HCT116 (cell line): ENCODE measurements around the gene SH3RF2. TPM values are rescaled to one million over a fixed set of nuclear protein-coding genes. Genes with fewer than 3 reads are reported as not detected.

Experiments used
- ATAC-seq: fragments of 200-7000 bp; cut with Tn5 transposase; 2 replicates; pipeline ENCODE4 v1.9.1; 2020; ENCODE audit warnings: mild to moderate bottlenecking, moderate library complexity
- BruUV-seq: library from RNA; stranded (reverse); fragments of 400-500 nt; replicated peaks from 2 replicates; lab custom pipeline; 2021; lab: Mats Ljungman, UMichigan
- CTCF ChIA-PET: fragments of 300-600 bp; sonication (Branson Sonifier 250); formaldehyde crosslinking; loops from one replicate; lab custom pipeline; 2021; ENCODE audit warnings: antibody characterized with exemption; lab: Charles Lee
- POLR2A ChIA-PET: fragments of 300-600, 350-600 bp; sonication (Branson Sonifier 250); formaldehyde crosslinking; loops from one replicate; lab custom pipeline; 2021; ENCODE audit warnings: antibody characterized with exemption; lab: Charles Lee
- RAD21 ChIA-PET, 2 experiments: fragments of 300-600 bp; sonication (Branson Sonifier 250); formaldehyde crosslinking; loops; one replicate each; lab custom pipeline; 2023; ENCODE audit warnings: low total read pairs in 2 of 2; ENCODE audit not compliant: uncharacterized antibody in 2 of 2, unreplicated experiment in 2 of 2, low non-redundant PET in 1 of 2; lab: Charles Lee
- DNase-seq: peaks from one replicate; pipeline ENCODE4 v3.0.0-alpha.2; 2010; ENCODE audit warnings: low read depth, low spot score
- H2AFZ ChIP-seq: fragments of 200-600 bp; shearing (Covaris generic), sonication (generic); 2 replicates; pipeline ENCODE4 v1.6.1; 2017; ENCODE audit warnings: low read depth, mixed run types, mixed read lengths, antibody characterized with exemption, low read length; ENCODE audit not compliant: poor library complexity, severe bottlenecking
- H3K27ac ChIP-seq: 2 replicates; pipeline ENCODE4 v1.5.1; 2012; ENCODE audit warnings: low read depth, low read length
- H3K27me3 ChIP-seq: fragments of 200-600 bp; sonication (generic); 2 replicates; pipeline ENCODE4 v1.6.1; 2016; ENCODE audit warnings: mixed run types, low read length, mixed read lengths; ENCODE audit not compliant: insufficient read depth
- H3K36me3 ChIP-seq, 2 experiments: fragments of 200-500 bp in 1 of 2; fragments of 200-600 bp in 1 of 2; sonication (Bioruptor generic) in 1 of 2; sonication (generic) in 1 of 2; 2 replicates each; pipeline versions ENCODE4 v1.5.1 to v1.6.1; 2014 to 2016; ENCODE audit warnings: low read length in 2 of 2, inconsistent platforms in 1 of 2, mixed read lengths in 1 of 2, mixed run types in 1 of 2; ENCODE audit not compliant: insufficient read depth in 2 of 2, control insufficient read depth in 1 of 2
- H3K4me1 ChIP-seq, 2 experiments: fragments of 200-600 bp in 1 of 2; sonication (generic) in 1 of 2; 2 replicates each; pipeline versions ENCODE4 v1.5.1 to v1.6.1; 2012 to 2017; ENCODE audit warnings: low read length in 2 of 2, inconsistent platforms in 1 of 2, mild to moderate bottlenecking in 1 of 2, mixed read lengths in 1 of 2, mixed run types in 1 of 2, moderate library complexity in 1 of 2; ENCODE audit not compliant: insufficient read depth in 2 of 2, control insufficient read depth in 1 of 2
- H3K4me2 ChIP-seq: fragments of 200-600 bp; sonication (generic); 2 replicates; pipeline ENCODE4 v1.6.1; 2017; ENCODE audit warnings: mixed run types, low read length, mixed read lengths
- H3K4me3 ChIP-seq, 2 experiments: fragments of 200-600 bp in 1 of 2; sonication (generic) in 1 of 2; replicated peaks in 1 of 2; 2 replicates each; pipeline ENCODE4 v1.5.1; 2011 to 2016; ENCODE audit warnings: low read length in 2 of 2, control low read depth in 1 of 2, low read depth in 1 of 2, mild to moderate bottlenecking in 1 of 2, mixed read lengths in 1 of 2, mixed run types in 1 of 2
- H3K79me2 ChIP-seq: fragments of 200-600 bp; sonication (generic); 2 replicates; pipeline ENCODE4 v1.6.1; 2017; ENCODE audit warnings: mild to moderate bottlenecking, mixed run types, low read length, moderate library complexity, mixed read lengths; ENCODE audit not compliant: insufficient read depth
- H3K9ac ChIP-seq: fragments of 200-600 bp; sonication (generic); 2 replicates; pipeline ENCODE4 v1.6.1; 2016; ENCODE audit warnings: low read length, mixed read lengths
- H3K9me2 ChIP-seq: fragments of 200-600 bp; sonication (generic), shearing (Covaris generic); 2 replicates; pipeline ENCODE4 v1.6.1; 2017; ENCODE audit warnings: mixed run types, mild to moderate bottlenecking, moderate library complexity; ENCODE audit not compliant: insufficient read depth
- H3K9me3 ChIP-seq, 2 experiments: fragments of 200-500 bp in 1 of 2; fragments of 200-600 bp in 1 of 2; sonication (Bioruptor generic) in 1 of 2; sonication (generic) in 1 of 2; 2 replicates each; pipeline ENCODE4 v1.6.1; 2014 to 2017; ENCODE audit warnings: low read length in 2 of 2, mixed read lengths in 2 of 2, inconsistent platforms in 1 of 2, low read depth in 1 of 2, mild to moderate bottlenecking in 1 of 2, mixed run types in 1 of 2, moderate library complexity in 1 of 2; ENCODE audit not compliant: control insufficient read depth in 1 of 2, insufficient read depth in 1 of 2
- H4K20me1 ChIP-seq: fragments of 200-600 bp; sonication (generic), shearing (Covaris generic); 2 replicates; pipeline ENCODE4 v1.6.1; 2017; ENCODE audit warnings: mixed run types, mild to moderate bottlenecking, moderate library complexity; ENCODE audit not compliant: insufficient read depth
- ATF3 ChIP-seq: IDR thresholded peaks from 2 replicates; pipeline ENCODE4 v1.6.1; 2012
- CBX3 ChIP-seq: IDR thresholded peaks from 2 replicates; pipeline ENCODE4 v1.6.1; 2012; ENCODE audit warnings: low read depth
- CEBPB ChIP-seq: IDR thresholded peaks from 2 replicates; pipeline ENCODE4 v1.6.1; 2012; ENCODE audit warnings: low read depth
- EGR1 ChIP-seq: IDR thresholded peaks from 2 replicates; pipeline ENCODE4 v1.6.1; 2012; ENCODE audit warnings: low read depth
- ELF1 ChIP-seq: IDR thresholded peaks from 2 replicates; pipeline ENCODE4 v1.6.1; 2012; ENCODE audit warnings: low read depth, borderline replicate concordance
- EZH2 ChIP-seq: fragments of 200-600 bp; sonication (generic); IDR thresholded peaks from 2 replicates; pipeline ENCODE4 v1.6.1; 2017; ENCODE audit warnings: antibody characterized with exemption, mixed run types
- FOSL1 ChIP-seq: IDR thresholded peaks from 2 replicates; pipeline ENCODE4 v1.6.1; 2012; ENCODE audit warnings: low read depth
- JUND ChIP-seq: IDR thresholded peaks from 2 replicates; pipeline ENCODE4 v1.6.1; 2012
- MAX ChIP-seq: IDR thresholded peaks from 2 replicates; pipeline ENCODE4 v1.6.1; 2012
- POLR2A ChIP-seq: IDR thresholded peaks from 2 replicates; pipeline ENCODE4 v1.7.0; 2011; ENCODE audit warnings: borderline replicate concordance; ENCODE audit not compliant: insufficient read depth, insufficient read length; ENCODE audit errors: extremely low read depth
- POLR2AphosphoS5 ChIP-seq: IDR thresholded peaks from 2 replicates; pipeline ENCODE4 v1.6.1; 2011; ENCODE audit warnings: mild to moderate bottlenecking, low read depth, low read length, moderate library complexity
- SIN3A ChIP-seq: IDR thresholded peaks from 2 replicates; pipeline ENCODE4 v1.6.1; 2012; ENCODE audit warnings: low read depth
- SP1 ChIP-seq: IDR thresholded peaks from 2 replicates; pipeline ENCODE4 v1.6.1; 2012; ENCODE audit warnings: low read depth
- TCF7L2 ChIP-seq: IDR thresholded peaks from 2 replicates; pipeline ENCODE4 v1.7.0; 2011; ENCODE audit warnings: borderline replicate concordance, inconsistent platforms; ENCODE audit not compliant: insufficient read depth, insufficient read length; ENCODE audit errors: extremely low read depth
- YY1 ChIP-seq: IDR thresholded peaks from 2 replicates; pipeline ENCODE4 v1.6.1; 2011; ENCODE audit warnings: low read length, low read depth, moderate library complexity, mild to moderate bottlenecking; ENCODE audit not compliant: insufficient replicate concordance; ENCODE audit errors: extremely low read depth
- ZNF274 ChIP-seq: fragments of 200-500 bp; sonication (Bioruptor generic); IDR thresholded peaks from 2 replicates; pipeline ENCODE4 v1.6.1; 2014; ENCODE audit warnings: mild to moderate bottlenecking, low read depth, low read length, inconsistent platforms
- intact Hi-C: fragments of 100-400 bp; cut with micrococcal nuclease; formaldehyde crosslinking; loops from 2 replicates; pipeline ENCODE4 v1.10.0; 2022
- total RNA-seq: library from RNA; stranded (reverse); gene quantifications from one replicate; pipeline ENCODE4 v1.2.1, GENCODE V29; 2021; ENCODE audit not compliant: unreplicated experiment
- TF ChIP-seq, protein P1 (sequence below): IDR thresholded peaks from 2 replicates; pipeline ENCODE4 v1.6.1; 2011; ENCODE audit warnings: mild to moderate bottlenecking, low read length, moderate library complexity; ENCODE audit not compliant: insufficient replicate concordance; ENCODE audit errors: extremely low read depth
- TF ChIP-seq, protein P2 (sequence below): IDR thresholded peaks from 2 replicates; pipeline ENCODE4 v1.6.1; 2012; ENCODE audit warnings: low read depth
- TF ChIP-seq, protein P3 (sequence below), 3 experiments: fragments of 200-600 bp in 1 of 3; sonication (generic) in 1 of 3; IDR thresholded peaks in 2 of 3; conservative IDR thresholded peaks in 1 of 3; 2 replicates each; pipeline ENCODE4 v1.5.1; 2012 to 2017; ENCODE audit warnings: low read depth in 2 of 3, low read length in 2 of 3, antibody characterized with exemption in 1 of 3, borderline replicate concordance in 1 of 3, control low read depth in 1 of 3, mild to moderate bottlenecking in 1 of 3, mixed read lengths in 1 of 3, mixed run types in 1 of 3, moderate library complexity in 1 of 3; ENCODE audit not compliant: insufficient read depth in 1 of 3

Gene SH3RF2
- total RNA-seq, 1 experiment from 2014 or later = 14.3 TPM

GRCh38 chr5:145938776-145939539 is 2.6 kb downstream of the SH3RF2 start:
- ATAC-seq (no peak), DNase-seq (no peak)
- POLR2A ChIA-PET = interaction anchor here (1.3 kb wide), 1 partner anchor 14 kb away, joined by 3 read pairs; no protein-coding TSS in a partner anchor

More at GRCh38 chr5:145938776-145939539, 2.6 kb downstream of the SH3RF2 start:
- H3K36me3 ChIP-seq = no peaks in the 10 kb centered on the region
- ChIA-PET CTCF (interaction anchor here (1.2 kb wide), 1 partner anchor 41 kb away, joined by 4 read pairs; no protein-coding TSS in a partner anchor), RAD21 (no interaction called here)
- H3K27me3 ChIP-seq = no peaks in the 10 kb centered on the region
- H3K9me2 ChIP-seq = no peaks in the 10 kb centered on the region
- H3K4me2 ChIP-seq = peak overlapping the region; percentile 84
- H3K79me2 ChIP-seq = peaks cover 51% of the 10 kb centered on the region
- BruUV-seq = no TSS peak
- H3K4me1 ChIP-seq = peaks cover 64 to 98% of the 10 kb centered on the region in 2 experiments
- H2AFZ ChIP-seq = no peak overlapping the region
- intact Hi-C loops = loop anchor here (10.0 kb wide), 2 partner anchors 104 to 506 kb away; partner anchors contain the start of genes PRELID2 and TCERG1
- peak overlapping the region; percentile 86 for H3K27ac ChIP-seq
- H3K4me3 ChIP-seq = peak overlapping the region; percentile 60
- H3K9me3 ChIP-seq = no peaks in the 10 kb centered on the region
- H3K9ac ChIP-seq = peak overlapping the region; percentile 64
- H4K20me1 ChIP-seq = no peaks in the 10 kb centered on the region
- TF ChIP-seq EZH2 (no peak), ELF1 (no peak), MAX (no peak), POLR2A (no peak), EGR1 (no peak), TCF7L2 (no peak), JUND (no peak), CBX3 (no peak), SP1 (no peak), ZNF274 (no peak), SIN3A (no peak), ATF3 (no peak), FOSL1 (no peak), CEBPB (no peak), YY1 (no peak), POLR2AphosphoS5 (no peak)
- TF ChIP-seq, protein P1, sequence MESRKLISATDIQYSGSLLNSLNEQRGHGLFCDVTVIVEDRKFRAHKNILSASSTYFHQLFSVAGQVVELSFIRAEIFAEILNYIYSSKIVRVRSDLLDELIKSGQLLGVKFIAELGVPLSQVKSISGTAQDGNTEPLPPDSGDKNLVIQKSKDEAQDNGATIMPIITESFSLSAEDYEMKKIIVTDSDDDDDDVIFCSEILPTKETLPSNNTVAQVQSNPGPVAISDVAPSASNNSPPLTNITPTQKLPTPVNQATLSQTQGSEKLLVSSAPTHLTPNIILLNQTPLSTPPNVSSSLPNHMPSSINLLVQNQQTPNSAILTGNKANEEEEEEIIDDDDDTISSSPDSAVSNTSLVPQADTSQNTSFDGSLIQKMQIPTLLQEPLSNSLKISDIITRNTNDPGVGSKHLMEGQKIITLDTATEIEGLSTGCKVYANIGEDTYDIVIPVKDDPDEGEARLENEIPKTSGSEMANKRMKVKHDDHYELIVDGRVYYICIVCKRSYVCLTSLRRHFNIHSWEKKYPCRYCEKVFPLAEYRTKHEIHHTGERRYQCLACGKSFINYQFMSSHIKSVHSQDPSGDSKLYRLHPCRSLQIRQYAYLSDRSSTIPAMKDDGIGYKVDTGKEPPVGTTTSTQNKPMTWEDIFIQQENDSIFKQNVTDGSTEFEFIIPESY = no peak
- TF ChIP-seq, protein P2, sequence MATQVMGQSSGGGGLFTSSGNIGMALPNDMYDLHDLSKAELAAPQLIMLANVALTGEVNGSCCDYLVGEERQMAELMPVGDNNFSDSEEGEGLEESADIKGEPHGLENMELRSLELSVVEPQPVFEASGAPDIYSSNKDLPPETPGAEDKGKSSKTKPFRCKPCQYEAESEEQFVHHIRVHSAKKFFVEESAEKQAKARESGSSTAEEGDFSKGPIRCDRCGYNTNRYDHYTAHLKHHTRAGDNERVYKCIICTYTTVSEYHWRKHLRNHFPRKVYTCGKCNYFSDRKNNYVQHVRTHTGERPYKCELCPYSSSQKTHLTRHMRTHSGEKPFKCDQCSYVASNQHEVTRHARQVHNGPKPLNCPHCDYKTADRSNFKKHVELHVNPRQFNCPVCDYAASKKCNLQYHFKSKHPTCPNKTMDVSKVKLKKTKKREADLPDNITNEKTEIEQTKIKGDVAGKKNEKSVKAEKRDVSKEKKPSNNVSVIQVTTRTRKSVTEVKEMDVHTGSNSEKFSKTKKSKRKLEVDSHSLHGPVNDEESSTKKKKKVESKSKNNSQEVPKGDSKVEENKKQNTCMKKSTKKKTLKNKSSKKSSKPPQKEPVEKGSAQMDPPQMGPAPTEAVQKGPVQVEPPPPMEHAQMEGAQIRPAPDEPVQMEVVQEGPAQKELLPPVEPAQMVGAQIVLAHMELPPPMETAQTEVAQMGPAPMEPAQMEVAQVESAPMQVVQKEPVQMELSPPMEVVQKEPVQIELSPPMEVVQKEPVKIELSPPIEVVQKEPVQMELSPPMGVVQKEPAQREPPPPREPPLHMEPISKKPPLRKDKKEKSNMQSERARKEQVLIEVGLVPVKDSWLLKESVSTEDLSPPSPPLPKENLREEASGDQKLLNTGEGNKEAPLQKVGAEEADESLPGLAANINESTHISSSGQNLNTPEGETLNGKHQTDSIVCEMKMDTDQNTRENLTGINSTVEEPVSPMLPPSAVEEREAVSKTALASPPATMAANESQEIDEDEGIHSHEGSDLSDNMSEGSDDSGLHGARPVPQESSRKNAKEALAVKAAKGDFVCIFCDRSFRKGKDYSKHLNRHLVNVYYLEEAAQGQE = no peak
- TF ChIP-seq, protein P3, sequence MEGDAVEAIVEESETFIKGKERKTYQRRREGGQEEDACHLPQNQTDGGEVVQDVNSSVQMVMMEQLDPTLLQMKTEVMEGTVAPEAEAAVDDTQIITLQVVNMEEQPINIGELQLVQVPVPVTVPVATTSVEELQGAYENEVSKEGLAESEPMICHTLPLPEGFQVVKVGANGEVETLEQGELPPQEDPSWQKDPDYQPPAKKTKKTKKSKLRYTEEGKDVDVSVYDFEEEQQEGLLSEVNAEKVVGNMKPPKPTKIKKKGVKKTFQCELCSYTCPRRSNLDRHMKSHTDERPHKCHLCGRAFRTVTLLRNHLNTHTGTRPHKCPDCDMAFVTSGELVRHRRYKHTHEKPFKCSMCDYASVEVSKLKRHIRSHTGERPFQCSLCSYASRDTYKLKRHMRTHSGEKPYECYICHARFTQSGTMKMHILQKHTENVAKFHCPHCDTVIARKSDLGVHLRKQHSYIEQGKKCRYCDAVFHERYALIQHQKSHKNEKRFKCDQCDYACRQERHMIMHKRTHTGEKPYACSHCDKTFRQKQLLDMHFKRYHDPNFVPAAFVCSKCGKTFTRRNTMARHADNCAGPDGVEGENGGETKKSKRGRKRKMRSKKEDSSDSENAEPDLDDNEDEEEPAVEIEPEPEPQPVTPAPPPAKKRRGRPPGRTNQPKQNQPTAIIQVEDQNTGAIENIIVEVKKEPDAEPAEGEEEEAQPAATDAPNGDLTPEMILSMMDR (IDR thresholded peaks at IDR 0.05 in 2 of 3, conservative IDR thresholded peaks at IDR 0.05 in 1 of 3; ENCODE audit: borderline replicate concordance in 1 of 3, insufficient read depth in 1 of 3, low read depth in 2 of 3, low read length in 2 of 3) = no peak
